OCI-LY3 (cell line): ENCODE data around the gene CHN1.

Source experiments
- H2AFZ ChIP-seq: fragments of 200-600, 300-600 bp; shearing (Covaris generic); 2 replicates; pipeline ENCODE4 v1.6.0; 2014; ENCODE audit warnings: antibody characterized with exemption, low read depth, low read length
- H3K27ac ChIP-seq: fragments of 200-600, 300-600 bp; sonication (generic); 2 replicates; pipeline ENCODE4 v1.5.1; 2014; ENCODE audit warnings: mild to moderate bottlenecking, low read length, moderate library complexity, mixed read lengths
- H3K27me3 ChIP-seq: fragments of 200-600, 300-600 bp; sonication (generic); 2 replicates; pipeline ENCODE4 v1.6.1; 2014; ENCODE audit warnings: low read depth, low read length, mixed read lengths
- H3K36me3 ChIP-seq: fragments of 200-600, 300-600 bp; sonication (generic); replicated peaks from 2 replicates; pipeline ENCODE3; 2014; ENCODE audit warnings: low read depth, low read length, mixed read lengths
- H3K4me1 ChIP-seq: fragments of 300-600, 200-600 bp; sonication (generic); 2 replicates; pipeline ENCODE4 v1.6.1; 2014; ENCODE audit warnings: low read length, mixed read lengths
- H3K4me2 ChIP-seq: fragments of 200-600, 300-600 bp; sonication (generic); 2 replicates; pipeline ENCODE4 v1.6.1; 2014; ENCODE audit warnings: low read length, mixed read lengths
- H3K4me3 ChIP-seq: fragments of 300-600, 200-600 bp; sonication (generic); 2 replicates; pipeline ENCODE4 v1.5.1; 2014; ENCODE audit warnings: antibody characterized with exemption, mild to moderate bottlenecking, low read length, moderate library complexity
- H3K79me2 ChIP-seq: fragments of 300-600, 200-600 bp; shearing (Covaris generic); 2 replicates; pipeline ENCODE4 v1.6.1; 2014; ENCODE audit warnings: mild to moderate bottlenecking, low read length, mixed read lengths
- H3K9ac ChIP-seq: fragments of 300-600, 200-600 bp; shearing (Covaris generic); 2 replicates; pipeline ENCODE4 v1.6.0; 2014; ENCODE audit warnings: mild to moderate bottlenecking, low read length, moderate library complexity
- H3K9me3 ChIP-seq: fragments of 200-600, 300-600 bp; shearing (Covaris generic); 2 replicates; pipeline ENCODE4 v1.6.1; 2014; ENCODE audit warnings: low read length, mixed read lengths; ENCODE audit not compliant: insufficient read depth
- H4K20me1 ChIP-seq: fragments of 200-600, 300-600 bp; sonication (generic); 2 replicates; pipeline ENCODE4 v1.6.1; 2016; ENCODE audit warnings: low read length, mixed read lengths; ENCODE audit not compliant: insufficient read depth
- EZH2phosphoT487 ChIP-seq: fragments of 200-600 bp; shearing (Covaris generic); IDR thresholded peaks from 2 replicates; pipeline ENCODE4 v1.6.1; 2018; ENCODE audit warnings: antibody characterized with exemption, mixed run types, low read depth
- TF ChIP-seq, protein P1 (sequence below): fragments of 200-600, 300-600 bp; sonication (generic); IDR thresholded peaks from 2 replicates; pipeline ENCODE4 v1.5.1; 2014; ENCODE audit warnings: antibody characterized with exemption, low read length, low read depth

CHN1 gene

DNA sequence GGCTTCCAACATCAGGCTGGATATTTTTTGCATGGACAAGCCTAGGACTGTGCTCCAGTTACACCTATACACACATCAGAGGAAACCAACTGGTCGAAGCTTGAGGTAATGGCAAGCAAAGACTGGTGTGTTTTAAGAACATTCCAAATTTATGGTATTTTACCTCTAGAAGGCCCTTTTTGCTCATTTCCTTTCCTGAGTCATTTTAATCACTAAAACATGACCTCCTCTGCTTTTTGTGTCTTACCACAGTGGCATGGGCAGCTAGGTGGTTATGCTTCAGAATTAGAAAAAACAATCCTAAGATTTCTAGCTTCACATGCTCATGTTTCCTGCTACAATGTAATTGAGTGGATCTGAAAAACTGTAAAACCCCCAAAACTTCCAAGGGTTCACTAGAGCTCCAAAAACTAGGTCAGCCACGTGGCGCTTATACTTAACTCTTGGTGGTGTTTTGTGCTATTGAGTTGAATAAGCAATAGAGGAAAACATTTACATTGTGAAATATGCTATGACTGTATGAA is 210.3 kb downstream of the CHN1 start:
- Histone ChIP-seq H3K27me3 (no peaks in the 10 kb centered on the region), H3K4me3 (no peak overlapping the region), H3K4me1 (no peaks in the 10 kb centered on the region), H4K20me1 (no peaks in the 10 kb centered on the region), H3K79me2 (no peaks in the 10 kb centered on the region), H3K36me3 (no peaks in the 10 kb centered on the region), H3K9me3 (no peaks in the 10 kb centered on the region), H3K27ac (no peak overlapping the region), H2AFZ (no peak overlapping the region), H3K4me2 (no peak overlapping the region), H3K9ac (no peak overlapping the region)
- TF ChIP-seq, protein P1, sequence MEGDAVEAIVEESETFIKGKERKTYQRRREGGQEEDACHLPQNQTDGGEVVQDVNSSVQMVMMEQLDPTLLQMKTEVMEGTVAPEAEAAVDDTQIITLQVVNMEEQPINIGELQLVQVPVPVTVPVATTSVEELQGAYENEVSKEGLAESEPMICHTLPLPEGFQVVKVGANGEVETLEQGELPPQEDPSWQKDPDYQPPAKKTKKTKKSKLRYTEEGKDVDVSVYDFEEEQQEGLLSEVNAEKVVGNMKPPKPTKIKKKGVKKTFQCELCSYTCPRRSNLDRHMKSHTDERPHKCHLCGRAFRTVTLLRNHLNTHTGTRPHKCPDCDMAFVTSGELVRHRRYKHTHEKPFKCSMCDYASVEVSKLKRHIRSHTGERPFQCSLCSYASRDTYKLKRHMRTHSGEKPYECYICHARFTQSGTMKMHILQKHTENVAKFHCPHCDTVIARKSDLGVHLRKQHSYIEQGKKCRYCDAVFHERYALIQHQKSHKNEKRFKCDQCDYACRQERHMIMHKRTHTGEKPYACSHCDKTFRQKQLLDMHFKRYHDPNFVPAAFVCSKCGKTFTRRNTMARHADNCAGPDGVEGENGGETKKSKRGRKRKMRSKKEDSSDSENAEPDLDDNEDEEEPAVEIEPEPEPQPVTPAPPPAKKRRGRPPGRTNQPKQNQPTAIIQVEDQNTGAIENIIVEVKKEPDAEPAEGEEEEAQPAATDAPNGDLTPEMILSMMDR = no peak

DNA sequence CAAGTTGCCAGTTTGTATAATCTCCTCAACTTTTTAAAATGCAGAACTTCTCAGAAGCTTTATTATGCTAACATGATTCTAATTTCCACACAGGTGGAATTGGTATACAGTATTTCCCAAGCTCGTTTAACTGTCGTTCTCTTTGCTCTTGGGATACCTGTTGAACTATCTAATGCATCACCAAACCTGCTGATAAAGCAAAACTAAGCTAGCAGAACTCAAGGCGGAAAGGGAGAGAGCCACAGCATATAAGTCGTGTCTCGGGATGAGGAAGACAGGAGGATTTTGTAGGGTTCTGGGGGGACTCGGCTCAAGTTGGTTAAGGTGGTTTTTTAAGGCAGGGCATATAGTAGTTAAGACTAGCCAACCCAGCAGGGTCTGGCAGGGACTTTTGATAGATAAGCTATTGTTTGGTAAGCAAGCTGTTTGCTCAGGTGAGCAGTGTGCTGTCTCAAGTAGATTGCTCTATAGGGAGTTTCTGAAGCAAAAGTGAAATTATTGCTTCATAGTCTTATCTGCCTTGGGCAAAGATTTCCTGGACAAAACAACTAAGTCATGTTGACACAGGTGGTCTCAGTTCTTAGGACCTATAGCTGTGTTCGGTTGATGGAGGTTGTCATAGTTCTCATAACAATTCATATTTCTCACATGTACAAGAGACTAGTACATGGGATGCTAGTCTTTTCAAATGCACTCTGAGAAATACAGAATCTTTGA is 212.7 kb downstream of the CHN1 start:
- Histone ChIP-seq H3K36me3 (no peaks in the 10 kb centered on the region), H2AFZ (no peak overlapping the region), H3K27ac (no peak overlapping the region), H3K79me2 (no peaks in the 10 kb centered on the region), H3K27me3 (no peaks in the 10 kb centered on the region), H3K4me1 (no peaks in the 10 kb centered on the region), H3K4me2 (no peak overlapping the region), H3K4me3 (no peak overlapping the region), H3K9me3 (no peaks in the 10 kb centered on the region), H4K20me1 (no peaks in the 10 kb centered on the region), H3K9ac (no peak overlapping the region)
- no peak for TF ChIP-seq EZH2phosphoT487
- TF ChIP-seq, protein P1 = no peak

DNA sequence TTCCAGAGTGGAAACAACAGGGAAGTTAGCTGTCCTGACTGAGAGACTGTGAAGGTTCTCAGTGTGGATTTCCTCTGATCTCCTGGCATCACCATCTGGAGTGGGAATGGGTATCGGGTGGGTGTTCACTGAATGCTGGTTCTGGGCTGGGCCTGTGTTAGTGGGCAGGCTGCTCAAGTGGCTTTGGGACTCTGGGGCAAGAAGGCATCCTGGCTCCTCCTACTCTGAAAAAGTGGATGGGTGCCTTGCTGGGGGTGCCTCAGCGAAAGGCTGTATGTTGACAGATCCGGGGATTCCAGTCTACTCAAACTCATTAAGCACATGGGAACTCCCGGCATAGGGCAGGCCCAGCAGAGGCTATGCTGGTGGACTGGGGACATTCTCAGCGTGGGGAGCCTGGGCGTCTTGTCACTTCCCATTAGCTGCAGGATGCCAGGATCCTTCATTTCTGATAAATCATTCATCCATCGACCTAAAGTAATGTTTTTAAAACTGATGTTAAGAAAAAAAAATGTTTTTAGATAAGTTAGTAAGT is 213.4 kb downstream of the CHN1 start:
- no peak for TF ChIP-seq EZH2phosphoT487
- Histone ChIP-seq H3K4me2 (no peak overlapping the region), H4K20me1 (no peaks in the 10 kb centered on the region), H3K4me1 (no peaks in the 10 kb centered on the region), H3K27me3 (no peaks in the 10 kb centered on the region), H3K27ac (no peak overlapping the region), H3K9ac (no peak overlapping the region), H3K9me3 (no peaks in the 10 kb centered on the region), H3K4me3 (no peak overlapping the region), H3K36me3 (no peaks in the 10 kb centered on the region), H2AFZ (no peak overlapping the region), H3K79me2 (no peaks in the 10 kb centered on the region)

DNA sequence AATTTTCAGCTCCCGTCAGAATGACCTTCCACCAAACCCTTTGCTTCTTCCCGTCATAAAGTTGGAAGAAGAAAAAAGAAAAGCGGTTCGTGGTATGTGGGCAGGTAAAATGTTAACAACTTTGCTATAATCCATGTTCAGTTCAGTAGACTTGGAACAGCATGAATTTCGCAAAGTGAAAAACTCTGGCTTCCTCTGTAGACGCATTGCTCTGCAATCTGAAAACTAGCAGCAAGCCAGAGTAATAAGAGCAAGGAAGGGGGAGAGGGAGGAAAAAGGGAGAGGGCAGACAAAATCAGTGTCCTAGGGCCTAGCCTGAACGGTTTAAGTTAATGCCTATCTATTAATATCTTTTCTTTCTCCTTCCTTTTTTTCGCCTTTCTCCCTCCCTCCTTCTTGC is 214.2 kb downstream of the CHN1 start:
- TF ChIP-seq EZH2phosphoT487 = no peak
- H2AFZ ChIP-seq = no peak overlapping the region
- H3K9ac ChIP-seq = no peak overlapping the region
- no peak overlapping the region for H3K27ac ChIP-seq
- no peak overlapping the region for H3K4me2 ChIP-seq
- H4K20me1 ChIP-seq = no peaks in the 10 kb centered on the region
- H3K36me3 ChIP-seq = no peaks in the 10 kb centered on the region
- no peak overlapping the region for H3K4me3 ChIP-seq
- H3K79me2 ChIP-seq = no peaks in the 10 kb centered on the region
- no peaks in the 10 kb centered on the region for H3K27me3 ChIP-seq
- no peaks in the 10 kb centered on the region for H3K9me3 ChIP-seq
- no peaks in the 10 kb centered on the region for H3K4me1 ChIP-seq

DNA sequence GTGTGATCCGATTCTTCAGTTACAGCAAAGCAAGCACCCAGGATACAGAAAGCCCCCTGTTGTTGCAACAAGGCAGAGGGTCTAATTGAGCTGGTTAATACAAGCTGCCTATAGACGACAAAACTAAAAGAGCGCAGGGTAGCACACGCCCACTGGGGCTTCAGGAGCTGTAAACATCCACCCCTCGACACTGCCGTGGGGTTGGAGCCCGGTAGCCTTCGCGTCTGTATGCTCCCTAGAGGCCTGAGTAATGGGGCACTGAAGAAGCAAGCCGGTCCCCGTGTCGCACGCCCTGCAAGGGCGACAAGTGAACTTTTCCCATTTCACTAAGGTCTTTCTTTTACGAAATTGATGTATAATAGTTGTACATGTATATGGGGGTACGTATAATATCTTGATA is 216.2 kb downstream of the CHN1 start:
- Histone ChIP-seq H3K4me2 (no peak overlapping the region), H3K4me3 (no peak overlapping the region), H3K27me3 (no peaks in the 10 kb centered on the region; the same call in 1 of the 2 replicates), H2AFZ (no peak overlapping the region), H3K9ac (no peak overlapping the region), H3K36me3 (no peaks in the 10 kb centered on the region), H3K27ac (no peak overlapping the region), H3K9me3 (no peaks in the 10 kb centered on the region), H3K79me2 (no peaks in the 10 kb centered on the region), H4K20me1 (no peaks in the 10 kb centered on the region), H3K4me1 (no peaks in the 10 kb centered on the region)
- TF ChIP-seq, protein P1 = no peak
